Left ventricle myocardium inferior (tissue), 1 donor: ENCODE results near the gene GPR151. TPM values are rescaled to one million over a fixed set of nuclear protein-coding genes. Genes with fewer than 3 reads are reported as not detected.

ENCODE experiments used
- DNase-seq: peaks from one replicate; pipeline ENCODE4 v3.0.0-alpha.2; 2020
- H3K27ac ChIP-seq: fragments of 200-600 bp; replicated peaks from 2 replicates; pipeline ENCODE4 v1.8.0; 2021
- H3K27me3 ChIP-seq: fragments of 200-600 bp; 2 replicates; pipeline ENCODE4 v1.8.0; 2021; ENCODE audit warnings: low read depth
- H3K36me3 ChIP-seq: fragments of 200-600 bp; 2 replicates; pipeline ENCODE4 v1.8.0; 2021
- H3K4me1 ChIP-seq: fragments of 200-600 bp; 2 replicates; pipeline ENCODE4 v1.8.0; 2021
- H3K4me3 ChIP-seq: fragments of 200-600 bp; 2 replicates; pipeline ENCODE4 v1.8.0; 2021; ENCODE audit warnings: mild to moderate bottlenecking, moderate library complexity
- H3K9me3 ChIP-seq: fragments of 200-600 bp; replicated peaks from 2 replicates; pipeline ENCODE4 v1.8.0; 2021
- intact Hi-C: fragments of 100-400 bp; cut with micrococcal nuclease; formaldehyde crosslinking; loops from one replicate; pipeline ENCODE4 v1.11.0; 2022
- total RNA-seq: library from RNA; stranded (reverse); fragmentation: NEBNext Ultra II Directional; extraction: Animal tissue kit (Norgen Biotek cat#: 25700); gene quantifications from one replicate; pipeline ENCODE4 v1.2.1, GENCODE V29; 2021
- TF ChIP-seq, protein P1 (sequence below): fragments of 200-600 bp; IDR thresholded peaks from 2 replicates; pipeline ENCODE4 v1.8.0; 2021; ENCODE audit warnings: antibody characterized with exemption, mild to moderate bottlenecking, borderline replicate concordance
- donor health status: DM: no; HTN: yes; CAD: no; lungs with severe emphysema.

Gene GPR151
- total RNA-seq, 1 donor from 2014 or later: not detected

DNA sequence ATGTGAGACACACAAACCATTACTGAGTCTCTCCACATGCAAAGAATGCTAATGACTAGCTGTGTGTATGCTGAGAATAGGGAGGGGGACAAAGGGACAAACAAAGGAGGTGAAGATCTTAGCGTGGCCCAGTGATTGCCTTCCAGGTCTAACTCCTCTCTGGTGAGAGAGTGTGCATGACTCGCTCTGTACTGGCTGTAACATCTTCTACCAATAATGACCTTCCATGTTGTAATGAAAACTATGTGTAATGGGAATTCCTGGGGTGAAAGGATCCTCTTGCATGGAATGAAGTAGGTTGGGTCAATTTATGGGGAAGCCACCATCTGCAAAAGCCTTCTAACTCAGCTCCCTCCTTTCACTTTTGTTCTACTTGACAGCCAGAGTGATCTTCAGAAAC lies 24.4 kb upstream of the GPR151 start:
- TF ChIP-seq, protein P1, sequence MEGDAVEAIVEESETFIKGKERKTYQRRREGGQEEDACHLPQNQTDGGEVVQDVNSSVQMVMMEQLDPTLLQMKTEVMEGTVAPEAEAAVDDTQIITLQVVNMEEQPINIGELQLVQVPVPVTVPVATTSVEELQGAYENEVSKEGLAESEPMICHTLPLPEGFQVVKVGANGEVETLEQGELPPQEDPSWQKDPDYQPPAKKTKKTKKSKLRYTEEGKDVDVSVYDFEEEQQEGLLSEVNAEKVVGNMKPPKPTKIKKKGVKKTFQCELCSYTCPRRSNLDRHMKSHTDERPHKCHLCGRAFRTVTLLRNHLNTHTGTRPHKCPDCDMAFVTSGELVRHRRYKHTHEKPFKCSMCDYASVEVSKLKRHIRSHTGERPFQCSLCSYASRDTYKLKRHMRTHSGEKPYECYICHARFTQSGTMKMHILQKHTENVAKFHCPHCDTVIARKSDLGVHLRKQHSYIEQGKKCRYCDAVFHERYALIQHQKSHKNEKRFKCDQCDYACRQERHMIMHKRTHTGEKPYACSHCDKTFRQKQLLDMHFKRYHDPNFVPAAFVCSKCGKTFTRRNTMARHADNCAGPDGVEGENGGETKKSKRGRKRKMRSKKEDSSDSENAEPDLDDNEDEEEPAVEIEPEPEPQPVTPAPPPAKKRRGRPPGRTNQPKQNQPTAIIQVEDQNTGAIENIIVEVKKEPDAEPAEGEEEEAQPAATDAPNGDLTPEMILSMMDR: no peak
- Histone ChIP-seq H3K9me3 (no peaks in the 10 kb centered on the region), H3K4me1 (no peaks in the 10 kb centered on the region), H3K4me3 (no peak overlapping the region), H3K36me3 (no peaks in the 10 kb centered on the region), H3K27me3 (peaks cover 9% of the 10 kb centered on the region), H3K27ac (no peak overlapping the region)
- DNase-seq: no peak
- intact Hi-C loops: loop anchor here (5.0 kb wide), 1 partner anchor 427 kb away; no protein-coding TSS in a partner anchor

DNA sequence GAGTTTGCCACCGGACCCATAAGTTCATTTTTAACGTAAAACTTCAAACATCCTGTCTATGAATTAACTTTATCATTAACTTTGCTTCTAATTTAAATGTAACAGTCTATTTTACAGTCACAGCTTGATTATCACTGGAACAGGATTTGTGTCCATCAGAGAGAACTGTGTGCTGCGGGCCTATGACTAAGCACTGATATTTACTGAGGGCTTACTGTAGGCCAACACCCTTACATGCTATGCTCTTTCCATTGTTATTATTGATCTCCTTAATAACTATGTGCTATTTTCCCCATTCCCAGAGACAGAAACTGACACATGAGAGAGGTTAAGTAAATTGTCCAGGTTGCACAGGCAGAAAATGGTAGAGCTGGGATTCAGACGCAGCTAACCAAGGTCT lies 24.0 kb upstream of the GPR151 start:
- intact Hi-C loops: loop anchor here (5.0 kb wide), 1 partner anchor 427 kb away; no protein-coding TSS in a partner anchor
- TF ChIP-seq, protein P1: no peak
- Histone ChIP-seq H3K4me1 (no peaks in the 10 kb centered on the region), H3K4me3 (no peak overlapping the region), H3K27me3 (peaks cover 9% of the 10 kb centered on the region), H3K27ac (no peak overlapping the region), H3K9me3 (no peaks in the 10 kb centered on the region), H3K36me3 (no peaks in the 10 kb centered on the region)
- no peak for DNase-seq

GRCh38 chr5:146538432-146538831 lies 22.4 kb upstream of the GPR151 start:
- Histone ChIP-seq H3K27me3 (peaks cover 9% of the 10 kb centered on the region), H3K4me3 (no peak overlapping the region), H3K4me1 (no peaks in the 10 kb centered on the region), H3K27ac (no peak overlapping the region), H3K9me3 (no peaks in the 10 kb centered on the region), H3K36me3 (no peaks in the 10 kb centered on the region)
- TF ChIP-seq, protein P1: no peak
- intact Hi-C loops: no loop called here
- no peak for DNase-seq

DNA sequence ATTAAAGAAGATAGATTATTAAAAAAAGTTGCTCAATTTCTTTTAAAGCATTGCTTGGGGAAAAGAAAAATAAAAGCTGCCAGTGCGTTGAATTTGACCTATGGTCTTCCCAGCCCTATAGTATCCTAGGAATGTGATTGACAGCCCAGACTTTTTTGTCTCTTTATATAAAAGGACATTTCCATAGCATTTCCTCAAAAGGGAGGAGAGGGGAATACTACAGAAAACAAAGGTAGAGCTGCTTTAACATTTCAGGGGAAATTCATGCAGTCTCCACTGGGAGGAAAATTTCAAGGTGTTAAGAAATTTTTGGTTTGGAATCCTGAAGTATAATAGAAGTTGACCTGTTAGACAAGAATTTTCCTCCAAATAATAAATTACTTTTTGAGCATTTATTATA lies 17.9 kb upstream of the GPR151 start:
- no peaks in the 10 kb centered on the region for H3K9me3 ChIP-seq
- no peaks in the 10 kb centered on the region for H3K4me1 ChIP-seq
- H3K4me3 ChIP-seq: no peak overlapping the region
- TF ChIP-seq, protein P1: no peak
- no peak for DNase-seq
- H3K27me3 ChIP-seq: no peaks in the 10 kb centered on the region
- H3K36me3 ChIP-seq: no peaks in the 10 kb centered on the region
- no peak overlapping the region for H3K27ac ChIP-seq
- intact Hi-C loops: no loop called here

DNA sequence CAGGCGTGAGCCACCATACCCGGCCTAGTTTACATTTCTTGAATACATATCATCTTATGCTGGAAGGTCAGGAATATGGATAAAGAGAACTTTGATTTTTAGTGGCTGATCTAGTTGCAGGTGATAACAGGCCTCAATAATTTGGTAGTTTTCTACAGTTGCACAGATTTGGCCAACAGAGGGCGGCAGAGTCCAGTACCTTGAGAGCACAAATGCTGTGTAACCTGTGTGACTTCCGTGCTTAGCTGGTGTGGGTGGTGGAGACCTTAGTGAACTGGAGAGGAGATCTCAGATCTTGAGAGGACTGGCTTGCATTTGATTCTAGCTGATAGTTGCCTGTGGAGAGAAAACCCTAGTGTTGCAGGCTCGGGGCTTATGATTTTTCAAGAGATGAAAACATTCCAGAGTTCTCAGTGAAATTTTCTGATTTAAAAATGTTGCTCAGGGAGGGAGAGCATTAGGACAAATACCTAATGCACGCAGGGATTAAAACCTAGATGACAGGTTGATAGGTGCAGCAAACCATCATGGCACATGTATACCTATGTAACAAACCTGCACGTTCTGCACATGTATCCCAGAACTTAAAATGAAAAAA lies 17.4 kb upstream of the GPR151 start:
- Histone ChIP-seq H3K4me3 (no peak overlapping the region), H3K27me3 (no peaks in the 10 kb centered on the region), H3K4me1 (no peaks in the 10 kb centered on the region), H3K27ac (no peak overlapping the region), H3K9me3 (no peaks in the 10 kb centered on the region), H3K36me3 (no peaks in the 10 kb centered on the region)
- intact Hi-C loops: no loop called here
- peak; percentile 24 for DNase-seq
- TF ChIP-seq, protein P1: peak; percentile 79
